Neutrophil (primary cell): ENCODE results near the gene HPCAL1.

Source experiments
- H3K27ac ChIP-seq: fragments of 200-600 bp; sonication (generic); 2 replicates; pipeline ENCODE4 v1.5.1; 2016; ENCODE audit warnings: mild to moderate bottlenecking, moderate library complexity
- H3K27me3 ChIP-seq: fragments of 200-600 bp; sonication (generic); 2 replicates; pipeline ENCODE4 v1.6.0; 2016; ENCODE audit warnings: mild to moderate bottlenecking
- H3K36me3 ChIP-seq: fragments of 200-600 bp; sonication (generic); 2 replicates; pipeline ENCODE4 v1.5.1; 2017
- H3K4me1 ChIP-seq, 2 experiments: fragments of 200-600 bp in 1 of 2; sonication (generic) in 1 of 2; 1 replicate in 1 of 2; 2 replicates in 1 of 2; pipeline versions ENCODE4 v1.5.1 to v1.6.1; 2013 to 2016; ENCODE audit warnings: low read depth in 1 of 2, low read length in 1 of 2, mild to moderate bottlenecking in 1 of 2, moderate library complexity in 1 of 2; ENCODE audit not compliant: control insufficient read depth in 1 of 2, insufficient read depth in 1 of 2
- H3K4me3 ChIP-seq, 2 experiments: fragments of 200-600 bp in 1 of 2; sonication (generic) in 1 of 2; 1 replicate in 1 of 2; 2 replicates in 1 of 2; pipeline ENCODE4 v1.5.1; 2013 to 2016; ENCODE audit warnings: low read depth in 1 of 2, low read length in 1 of 2, mild to moderate bottlenecking in 1 of 2, moderate library complexity in 1 of 2
- H3K9me3 ChIP-seq: fragments of 200-600 bp; sonication (generic); 2 replicates; pipeline ENCODE4 v1.5.1; 2016
- TF ChIP-seq, protein P1 (sequence below): fragments of 200-600 bp; sonication (generic); IDR thresholded peaks from 2 replicates; pipeline ENCODE4 v1.5.1; 2016; ENCODE audit warnings: antibody characterized with exemption

The HPCAL1 gene

DNA sequence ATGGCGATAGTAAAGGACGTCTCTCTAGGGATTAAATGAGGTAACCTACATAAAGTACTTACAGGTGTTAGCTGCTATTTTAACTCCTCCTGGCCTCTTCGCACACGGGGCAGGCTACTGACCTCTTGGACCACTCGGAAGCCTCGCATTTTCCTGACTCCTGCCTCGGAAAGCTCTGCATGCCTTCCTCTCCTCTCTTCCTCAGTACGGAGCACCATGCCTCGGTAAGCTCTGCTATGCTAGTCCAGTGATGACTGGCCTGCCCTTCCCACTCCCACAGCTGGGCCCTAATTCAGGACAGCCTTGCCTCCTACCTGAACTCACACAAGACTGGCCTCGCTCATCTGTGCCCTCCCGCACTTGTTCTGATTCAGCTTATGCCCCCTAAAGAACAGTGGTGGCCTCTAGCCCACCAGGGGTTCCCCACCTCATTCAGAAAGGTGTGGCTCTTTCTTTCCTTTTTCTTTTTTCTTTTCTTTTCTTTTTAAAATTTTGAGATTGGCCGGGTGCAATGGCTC lies 22.7 kb upstream of the HPCAL1 start:
- H3K4me3 ChIP-seq: no peak overlapping the region
- H3K27ac ChIP-seq: no peak overlapping the region

DNA sequence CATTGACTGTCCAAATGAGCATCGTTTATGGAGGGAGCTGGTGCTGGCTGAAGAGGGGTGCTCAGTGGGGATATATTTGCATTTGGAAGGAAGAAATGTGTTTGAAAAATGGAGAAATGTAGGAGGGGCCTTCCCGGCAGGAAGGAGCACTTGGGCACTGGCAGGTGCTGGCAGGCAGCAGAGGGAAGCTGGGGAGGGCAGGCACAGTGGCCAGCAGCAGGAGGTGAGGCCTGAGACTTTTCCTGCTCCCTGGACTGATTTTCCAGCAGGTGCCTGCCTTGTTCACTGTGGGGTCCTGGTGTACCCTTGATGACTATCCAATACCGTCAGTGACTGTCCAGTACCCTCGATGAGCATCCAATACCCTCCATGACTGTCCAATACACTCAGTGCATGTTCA lies 20.8 kb upstream of the HPCAL1 start:
- Histone ChIP-seq H3K36me3 (no peaks in the 10 kb centered on the region), H3K4me1 (peaks cover 28 to 31% of the 10 kb centered on the region in 2 experiments), H3K9me3 (no peaks in the 10 kb centered on the region), H3K27ac (no peak overlapping the region), H3K4me3 (no peak overlapping the region), H3K27me3 (no peaks in the 10 kb centered on the region)
- TF ChIP-seq, protein P1, sequence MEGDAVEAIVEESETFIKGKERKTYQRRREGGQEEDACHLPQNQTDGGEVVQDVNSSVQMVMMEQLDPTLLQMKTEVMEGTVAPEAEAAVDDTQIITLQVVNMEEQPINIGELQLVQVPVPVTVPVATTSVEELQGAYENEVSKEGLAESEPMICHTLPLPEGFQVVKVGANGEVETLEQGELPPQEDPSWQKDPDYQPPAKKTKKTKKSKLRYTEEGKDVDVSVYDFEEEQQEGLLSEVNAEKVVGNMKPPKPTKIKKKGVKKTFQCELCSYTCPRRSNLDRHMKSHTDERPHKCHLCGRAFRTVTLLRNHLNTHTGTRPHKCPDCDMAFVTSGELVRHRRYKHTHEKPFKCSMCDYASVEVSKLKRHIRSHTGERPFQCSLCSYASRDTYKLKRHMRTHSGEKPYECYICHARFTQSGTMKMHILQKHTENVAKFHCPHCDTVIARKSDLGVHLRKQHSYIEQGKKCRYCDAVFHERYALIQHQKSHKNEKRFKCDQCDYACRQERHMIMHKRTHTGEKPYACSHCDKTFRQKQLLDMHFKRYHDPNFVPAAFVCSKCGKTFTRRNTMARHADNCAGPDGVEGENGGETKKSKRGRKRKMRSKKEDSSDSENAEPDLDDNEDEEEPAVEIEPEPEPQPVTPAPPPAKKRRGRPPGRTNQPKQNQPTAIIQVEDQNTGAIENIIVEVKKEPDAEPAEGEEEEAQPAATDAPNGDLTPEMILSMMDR: no peak

More for the DNA sequence above, 22.7 kb upstream of the HPCAL1 start:
- H3K9me3 ChIP-seq: no peaks in the 10 kb centered on the region
- H3K36me3 ChIP-seq: no peaks in the 10 kb centered on the region
- peaks cover 14% of the 10 kb centered on the region in 2 experiments for H3K4me1 ChIP-seq
- H3K27me3 ChIP-seq: no peaks in the 10 kb centered on the region
- TF ChIP-seq, protein P1: no peak

DNA sequence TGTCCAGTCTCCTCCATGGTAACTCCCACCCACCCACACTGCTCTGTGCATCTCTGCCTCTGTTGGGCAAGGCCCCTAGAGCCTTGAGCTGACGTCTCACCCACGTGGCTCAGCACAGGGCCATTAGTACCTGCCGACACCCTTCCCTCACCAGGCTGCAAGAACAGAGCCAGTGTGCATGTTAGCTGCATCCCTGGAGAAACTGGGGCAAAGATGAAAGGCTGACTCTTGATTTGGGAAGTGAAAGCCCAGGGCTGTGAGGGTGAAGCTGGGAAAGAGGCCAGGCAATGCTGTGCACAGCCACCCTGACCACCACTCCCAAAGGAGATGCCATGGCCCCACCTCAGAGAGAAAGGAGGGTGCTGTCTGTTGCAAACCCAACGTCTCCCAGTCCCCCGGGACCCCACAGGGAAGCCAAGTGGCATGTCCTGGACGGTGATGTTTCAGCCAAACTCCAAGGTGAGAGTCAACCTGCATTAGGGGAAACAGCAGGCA lies 20.0 kb upstream of the HPCAL1 start:
- Histone ChIP-seq H3K4me1 (peaks cover 28 to 31% of the 10 kb centered on the region in 2 experiments), H3K9me3 (no peaks in the 10 kb centered on the region), H3K36me3 (no peaks in the 10 kb centered on the region), H3K4me3 (no peak overlapping the region), H3K27ac (no peak overlapping the region), H3K27me3 (no peaks in the 10 kb centered on the region)
- TF ChIP-seq, protein P1: no peak

DNA sequence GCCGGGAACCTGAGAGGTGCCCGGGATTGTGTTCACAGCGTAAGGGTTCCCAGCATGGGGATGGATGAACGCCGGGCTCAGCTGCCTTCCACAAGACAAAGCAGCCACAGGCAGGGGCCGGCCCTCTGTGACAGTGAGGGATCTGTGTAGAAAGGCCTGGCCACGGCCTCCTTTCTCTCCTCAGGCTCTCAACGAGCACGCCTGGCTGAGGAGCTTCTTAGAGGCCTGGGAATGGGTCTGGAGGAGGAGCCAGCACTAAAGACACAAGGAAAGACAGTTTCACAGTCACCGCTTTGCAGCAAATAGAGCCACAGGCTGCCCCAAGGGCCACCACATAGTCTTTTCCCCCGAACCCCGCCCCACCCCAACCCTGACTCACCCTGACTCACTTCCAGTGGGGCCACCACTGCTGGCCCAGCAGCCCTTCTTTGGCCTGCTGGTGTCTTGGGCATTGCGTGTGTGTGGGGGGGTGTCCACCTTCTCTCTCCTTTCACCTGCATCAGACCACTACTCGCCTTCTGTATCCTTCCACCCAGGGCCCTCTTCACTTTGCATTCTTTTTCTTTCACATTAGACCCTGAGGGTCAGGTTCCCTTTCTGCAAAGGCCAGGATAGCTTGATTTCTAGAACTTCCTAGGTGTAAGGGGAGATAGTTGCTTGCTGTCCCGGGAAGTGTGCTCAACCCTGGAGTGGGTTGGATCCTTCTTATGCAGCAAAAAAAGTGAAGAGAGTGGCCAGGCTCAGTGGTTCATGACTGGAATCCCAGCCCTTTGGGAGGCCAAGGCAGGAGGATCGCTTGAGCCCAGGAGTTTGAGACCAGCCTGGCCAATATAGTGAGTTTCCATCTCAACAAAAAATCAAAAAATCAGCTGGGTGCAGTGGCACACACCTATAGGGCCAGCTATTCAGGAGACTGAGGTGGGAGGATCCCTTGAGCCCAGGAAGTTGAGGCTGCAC lies 19.3 kb upstream of the HPCAL1 start:
- no peak overlapping the region for H3K27ac ChIP-seq
- peaks cover 21 to 25% of the 10 kb centered on the region in 2 experiments for H3K4me1 ChIP-seq
- no peaks in the 10 kb centered on the region for H3K27me3 ChIP-seq
- no peak overlapping the region for H3K4me3 ChIP-seq
- no peaks in the 10 kb centered on the region for H3K9me3 ChIP-seq
- no peaks in the 10 kb centered on the region for H3K36me3 ChIP-seq
- TF ChIP-seq, protein P1: no peak

DNA sequence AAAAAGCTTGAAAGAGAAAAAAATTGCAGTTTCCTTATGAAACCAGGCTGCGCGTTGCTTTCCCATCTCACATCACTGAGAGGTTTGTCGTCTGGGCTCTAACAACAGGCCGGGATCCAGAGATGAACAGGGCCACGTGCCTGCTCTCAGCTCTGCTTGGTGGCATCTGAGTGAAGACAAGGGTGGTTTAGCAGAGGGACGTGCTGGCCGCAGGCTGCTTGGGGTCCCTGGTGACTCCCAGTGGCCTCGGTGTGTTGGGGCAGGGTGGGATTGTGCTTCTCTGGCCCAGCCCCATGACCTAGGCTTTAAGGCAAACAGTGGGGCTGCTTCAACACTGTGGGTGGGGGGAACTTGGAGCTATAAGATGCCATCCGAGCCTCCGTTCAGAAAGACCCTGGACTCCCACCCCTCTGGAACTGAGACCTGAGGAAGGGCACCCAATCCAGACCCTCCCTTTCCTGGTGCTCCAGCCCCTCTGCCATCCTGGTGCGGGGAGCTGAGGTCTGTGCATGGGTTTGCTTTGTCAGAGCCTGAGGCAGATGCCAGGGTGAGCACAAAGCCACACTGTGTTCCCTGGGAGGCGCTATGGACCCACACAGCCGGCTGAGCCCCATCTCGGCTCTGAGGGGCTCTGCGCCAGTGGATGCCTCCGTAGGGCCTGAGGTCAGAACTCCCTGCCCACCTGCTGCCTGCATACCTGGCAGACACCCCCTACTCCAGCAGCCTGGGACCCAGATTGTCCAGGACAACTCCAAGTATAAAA lies 18.4 kb upstream of the HPCAL1 start:
- Histone ChIP-seq H3K9me3 (no peaks in the 10 kb centered on the region), H3K4me1 (peaks cover 15 to 19% of the 10 kb centered on the region in 2 experiments), H3K36me3 (no peaks in the 10 kb centered on the region), H3K27ac (peak overlapping the region; percentile 74), H3K27me3 (no peaks in the 10 kb centered on the region), H3K4me3 (no peak overlapping the region)
- TF ChIP-seq, protein P1: no peak
